Effector memory CD4-positive, alpha-beta T cell (primary cell): ENCODE results near the gene NPAS3.

ENCODE experiments used
- DNase-seq, 3 donors: peaks; one replicate each; pipeline ENCODE4 v3.0.0-alpha.2; 2020
- H3K27ac ChIP-seq: 2 replicates; pipeline ENCODE4 v1.7.0; 2013; ENCODE audit warnings: mild to moderate bottlenecking, low read length, moderate library complexity; ENCODE audit not compliant: insufficient read depth, poor library complexity, severe bottlenecking
- H3K27me3 ChIP-seq: replicated peaks from 2 replicates; pipeline ENCODE4 v1.7.0; 2013; ENCODE audit warnings: mild to moderate bottlenecking, low read length; ENCODE audit not compliant: insufficient read depth, control insufficient read depth, poor library complexity, severe bottlenecking
- H3K36me3 ChIP-seq: 2 replicates; pipeline ENCODE4 v1.7.0; 2013; ENCODE audit warnings: mild to moderate bottlenecking, low read length, moderate library complexity; ENCODE audit not compliant: control insufficient read depth, insufficient read depth
- H3K4me1 ChIP-seq: 2 replicates; pipeline ENCODE4 v1.7.0; 2013; ENCODE audit warnings: low read length, mild to moderate bottlenecking; ENCODE audit not compliant: control insufficient read depth, insufficient read depth, poor library complexity, severe bottlenecking
- H3K4me3 ChIP-seq: 2 replicates; pipeline ENCODE4 v1.7.0; 2013; ENCODE audit warnings: low read length, low read depth, mild to moderate bottlenecking; ENCODE audit not compliant: insufficient read depth, poor library complexity, severe bottlenecking
- H3K9me3 ChIP-seq: 2 replicates; pipeline ENCODE4 v1.7.0; 2013; ENCODE audit warnings: mild to moderate bottlenecking, low read length, moderate library complexity; ENCODE audit not compliant: control insufficient read depth

NPAS3 gene

DNA sequence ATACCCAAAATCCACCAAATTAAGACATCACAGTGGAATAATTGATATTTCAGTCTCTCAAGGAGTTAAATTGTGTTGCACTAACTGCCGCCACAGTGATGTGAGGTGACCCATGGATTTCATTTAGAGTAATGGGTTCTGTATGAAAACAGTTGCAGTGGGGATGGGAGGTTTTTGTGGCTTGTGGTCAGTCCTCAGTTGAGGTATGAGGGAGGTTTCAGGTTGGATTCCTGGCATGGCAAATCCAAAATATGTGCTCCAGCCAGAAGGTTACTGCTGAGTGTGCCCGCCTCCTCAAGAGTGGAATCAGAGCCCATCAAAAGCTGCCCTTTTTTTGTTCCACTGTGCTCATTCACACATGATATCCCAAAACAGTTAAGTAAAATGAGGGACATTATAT, 525.1 kb downstream of the NPAS3 start:
- Histone ChIP-seq H3K4me1 (no peaks in the 10 kb centered on the region), H3K27me3 (no peaks in the 10 kb centered on the region), H3K36me3 (no peaks in the 10 kb centered on the region), H3K4me3 (no peak overlapping the region), H3K9me3 (no peaks in the 10 kb centered on the region), H3K27ac (no peak overlapping the region)
- DNase-seq = no peak

- no peaks in the 10 kb centered on the region for H3K9me3 ChIP-seq
- no peaks in the 10 kb centered on the region for H3K36me3 ChIP-seq
- DNase-seq = no peak
- H3K4me3 ChIP-seq = no peak overlapping the region
- H3K27me3 ChIP-seq = no peaks in the 10 kb centered on the region
- H3K4me1 ChIP-seq = no peaks in the 10 kb centered on the region
- no peak overlapping the region for H3K27ac ChIP-seq
These were observed 525.7 kb downstream of the NPAS3 start for GRCh38 chr14:33464254-33464962.

GRCh38 chr14:33465846-33466700, 527.4 kb downstream of the NPAS3 start:
- DNase-seq = no peak
- no peak overlapping the region for H3K4me3 ChIP-seq
- no peak overlapping the region for H3K27ac ChIP-seq
- H3K36me3 ChIP-seq = no peaks in the 10 kb centered on the region
- H3K4me1 ChIP-seq = no peaks in the 10 kb centered on the region
- no peaks in the 10 kb centered on the region for H3K27me3 ChIP-seq
- no peaks in the 10 kb centered on the region for H3K9me3 ChIP-seq

DNA sequence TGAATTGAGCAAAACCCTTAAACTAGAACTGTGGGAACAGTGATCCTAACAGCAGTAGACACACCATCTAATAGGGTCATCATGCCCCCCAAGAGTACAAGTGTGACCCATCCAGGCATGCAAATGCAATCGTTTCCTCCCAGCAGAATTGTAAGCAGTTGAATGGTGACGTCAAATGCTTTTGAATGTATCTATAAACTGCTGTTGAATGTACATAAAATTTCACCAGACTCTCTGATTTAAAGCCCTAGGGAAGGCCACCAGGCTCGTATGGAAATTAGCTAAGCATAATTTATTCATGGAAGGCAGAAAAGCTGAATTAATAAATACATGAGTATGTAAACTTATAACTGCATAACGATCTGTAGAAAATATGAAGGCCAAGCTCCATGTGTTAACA, 529.3 kb downstream of the NPAS3 start:
- no peak for DNase-seq
- Histone ChIP-seq H3K4me1 (no peaks in the 10 kb centered on the region), H3K27ac (no peak overlapping the region), H3K4me3 (no peak overlapping the region), H3K36me3 (no peaks in the 10 kb centered on the region), H3K27me3 (no peaks in the 10 kb centered on the region), H3K9me3 (no peaks in the 10 kb centered on the region)

GRCh38 chr14:33469898-33470297, 531.2 kb downstream of the NPAS3 start:
- Histone ChIP-seq H3K27ac (no peak overlapping the region), H3K4me1 (no peaks in the 10 kb centered on the region), H3K27me3 (no peaks in the 10 kb centered on the region), H3K36me3 (no peaks in the 10 kb centered on the region), H3K9me3 (no peaks in the 10 kb centered on the region), H3K4me3 (no peak overlapping the region)
- no peak for DNase-seq

DNA sequence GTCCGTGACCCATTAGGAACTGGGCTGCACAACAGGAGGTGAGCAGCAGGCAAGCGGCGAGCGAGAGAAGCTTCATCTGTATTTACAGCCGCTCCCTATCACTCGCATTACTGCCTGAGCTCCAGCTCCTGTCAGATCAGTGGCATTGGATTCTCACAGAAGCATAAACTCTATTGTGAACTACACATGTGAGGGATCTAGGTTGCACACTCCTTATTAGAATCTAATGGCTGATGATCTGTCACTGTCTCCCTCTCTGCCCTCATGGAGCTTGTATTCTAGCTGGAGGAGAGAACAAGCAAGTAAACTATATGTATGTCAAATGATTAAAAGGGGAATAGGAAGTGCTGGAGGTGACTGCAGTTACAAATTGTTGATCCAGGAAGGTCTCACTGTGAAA, 533.1 kb downstream of the NPAS3 start:
- Histone ChIP-seq H3K27me3 (no peaks in the 10 kb centered on the region), H3K36me3 (no peaks in the 10 kb centered on the region), H3K4me3 (no peak overlapping the region), H3K9me3 (no peaks in the 10 kb centered on the region), H3K4me1 (no peaks in the 10 kb centered on the region), H3K27ac (no peak overlapping the region)
- DNase-seq = no peak

GRCh38 chr14:33475623-33476022, 536.9 kb downstream of the NPAS3 start:
- H3K9me3 ChIP-seq = no peaks in the 10 kb centered on the region
- H3K4me1 ChIP-seq = no peaks in the 10 kb centered on the region
- H3K4me3 ChIP-seq = no peak overlapping the region
- no peaks in the 10 kb centered on the region for H3K36me3 ChIP-seq
- DNase-seq = peak in 1 of 3 donors; percentile 3
- H3K27ac ChIP-seq = no peak overlapping the region
- H3K27me3 ChIP-seq = no peaks in the 10 kb centered on the region

DNA sequence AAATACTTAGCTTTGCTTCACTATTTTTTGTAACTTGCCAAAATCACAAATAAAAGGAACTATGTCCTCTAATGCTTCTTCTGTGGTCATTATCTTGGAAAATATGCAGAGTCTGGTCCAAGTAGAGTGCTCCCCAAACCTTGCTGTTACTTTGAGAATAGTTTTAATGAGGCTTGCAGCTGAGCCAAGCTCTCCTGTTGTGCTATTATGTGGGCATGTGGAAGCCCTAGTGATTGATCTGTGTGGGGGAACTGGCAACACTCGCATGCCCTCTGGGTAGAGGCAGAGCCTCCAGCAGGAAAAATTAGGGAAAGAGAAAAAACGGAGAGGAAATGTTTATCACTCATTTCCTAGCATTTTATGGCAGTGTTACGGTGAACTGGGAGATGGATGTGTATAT, 539.1 kb downstream of the NPAS3 start:
- H3K36me3 ChIP-seq = no peaks in the 10 kb centered on the region
- no peaks in the 10 kb centered on the region for H3K4me1 ChIP-seq
- H3K9me3 ChIP-seq = no peaks in the 10 kb centered on the region
- H3K27ac ChIP-seq = no peak overlapping the region
- no peaks in the 10 kb centered on the region for H3K27me3 ChIP-seq
- no peak overlapping the region for H3K4me3 ChIP-seq
- DNase-seq = no peak

GRCh38 chr14:33480071-33480886, 541.6 kb downstream of the NPAS3 start:
- Histone ChIP-seq H3K4me1 (no peaks in the 10 kb centered on the region), H3K27me3 (no peaks in the 10 kb centered on the region), H3K4me3 (no peak overlapping the region), H3K9me3 (no peaks in the 10 kb centered on the region), H3K36me3 (no peaks in the 10 kb centered on the region), H3K27ac (no peak overlapping the region)
- DNase-seq = no peak

DNA sequence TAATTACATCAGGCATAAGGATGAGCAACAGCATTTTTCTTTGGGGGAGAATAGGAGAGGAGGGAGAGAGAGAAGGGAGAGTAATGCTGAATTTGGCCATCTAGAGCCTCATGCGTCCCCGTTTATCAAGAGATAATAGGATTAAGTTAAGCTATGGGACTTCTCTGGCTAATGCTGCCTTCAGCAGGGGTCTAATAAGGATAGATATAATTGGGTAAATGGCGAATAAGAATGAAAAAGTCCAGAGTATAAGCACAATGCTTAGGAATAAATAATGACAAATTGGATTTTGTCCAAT, 542.2 kb downstream of the NPAS3 start:
- no peaks in the 10 kb centered on the region for H3K4me1 ChIP-seq

More for the DNA sequence above, 542.2 kb downstream of the NPAS3 start:
- no peak overlapping the region for H3K4me3 ChIP-seq
- no peaks in the 10 kb centered on the region for H3K27me3 ChIP-seq
- H3K36me3 ChIP-seq = no peaks in the 10 kb centered on the region
- no peak overlapping the region for H3K27ac ChIP-seq
- H3K9me3 ChIP-seq = no peaks in the 10 kb centered on the region
- no peak for DNase-seq
